ENCODE measurements around the gene SDHC. TPM values are rescaled to one million over a fixed set of nuclear protein-coding genes. Genes with fewer than 3 reads are reported as not detected.

Gene SDHC
- total and polyA plus RNA-seq, 2 of the 13 experiments (the other 11 are each of a cell fraction or from before 2014, with no cell fraction given) = 27.1 to 229 TPM

GRCh38 chr1:161314201-161314981 lies at the start of gene SDHC (continued):
- TF ChIP-seq TRIM24 (CRISPR knock-in tag; IDR thresholded peaks at IDR 0.05) (no peak), FOXM1 (CRISPR knock-in tag; IDR thresholded peaks at IDR 0.05) (no peak), HMGXB3 (CRISPR knock-in tag; IDR thresholded peaks at IDR 0.05; ENCODE audit: borderline replicate concordance) (peak; percentile 21), RFXAP (CRISPR knock-in tag; IDR thresholded peaks at IDR 0.05; ENCODE audit: borderline replicate concordance) (0 out of 2 replicates have a peak, but pooled peaks have one; percentile 21), ATF1 (CRISPR knock-in tag; IDR thresholded peaks at IDR 0.05) (peak; percentile 85), ZNF780A (CRISPR knock-in tag; IDR thresholded peaks at IDR 0.05) (no peak), SRSF9 (IDR thresholded peaks at IDR 0.05; ENCODE audit: borderline replicate concordance, insufficient read depth, low read depth, low read length, poor library complexity, severe bottlenecking) (no peak), ZNF326 (CRISPR knock-in tag; IDR thresholded peaks at IDR 0.05; ENCODE audit: borderline replicate concordance) (no peak), ZNF160 (CRISPR knock-in tag; IDR thresholded peaks at IDR 0.05) (peak; percentile 60; the same call in 1 of the 2 replicates), GFI1 (CRISPR knock-in tag; IDR thresholded peaks at IDR 0.05; ENCODE audit: borderline replicate concordance) (no peak), PHF5A (CRISPR knock-in tag; IDR thresholded peaks at IDR 0.05; ENCODE audit: low read depth, unreplicated experiment) (peak; percentile 46), ZBTB44 (CRISPR knock-in tag; IDR thresholded peaks at IDR 0.05) (0 out of 2 replicates have a peak, but pooled peaks have one; percentile 26), ZNF543 (CRISPR knock-in tag; IDR thresholded peaks at IDR 0.05) (no peak), ARNT2 (CRISPR knock-in tag; IDR thresholded peaks at IDR 0.05; ENCODE audit: low read depth) (peak; percentile 67; the same call in 1 of the 2 replicates), BATF2 (CRISPR knock-in tag; IDR thresholded peaks at IDR 0.05) (no peak)
- TF ChIP-seq, protein P1, sequence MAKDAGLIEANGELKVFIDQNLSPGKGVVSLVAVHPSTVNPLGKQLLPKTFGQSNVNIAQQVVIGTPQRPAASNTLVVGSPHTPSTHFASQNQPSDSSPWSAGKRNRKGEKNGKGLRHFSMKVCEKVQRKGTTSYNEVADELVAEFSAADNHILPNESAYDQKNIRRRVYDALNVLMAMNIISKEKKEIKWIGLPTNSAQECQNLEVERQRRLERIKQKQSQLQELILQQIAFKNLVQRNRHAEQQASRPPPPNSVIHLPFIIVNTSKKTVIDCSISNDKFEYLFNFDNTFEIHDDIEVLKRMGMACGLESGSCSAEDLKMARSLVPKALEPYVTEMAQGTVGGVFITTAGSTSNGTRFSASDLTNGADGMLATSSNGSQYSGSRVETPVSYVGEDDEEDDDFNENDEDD (CRISPR knock-in tag; IDR thresholded peaks at IDR 0.05; ENCODE audit: borderline replicate concordance) = peak; percentile 53; the same call in 1 of the 2 replicates
- TF ChIP-seq, protein P2, sequence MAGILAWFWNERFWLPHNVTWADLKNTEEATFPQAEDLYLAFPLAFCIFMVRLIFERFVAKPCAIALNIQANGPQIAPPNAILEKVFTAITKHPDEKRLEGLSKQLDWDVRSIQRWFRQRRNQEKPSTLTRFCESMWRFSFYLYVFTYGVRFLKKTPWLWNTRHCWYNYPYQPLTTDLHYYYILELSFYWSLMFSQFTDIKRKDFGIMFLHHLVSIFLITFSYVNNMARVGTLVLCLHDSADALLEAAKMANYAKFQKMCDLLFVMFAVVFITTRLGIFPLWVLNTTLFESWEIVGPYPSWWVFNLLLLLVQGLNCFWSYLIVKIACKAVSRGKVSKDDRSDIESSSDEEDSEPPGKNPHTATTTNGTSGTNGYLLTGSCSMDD (CRISPR knock-in tag; IDR thresholded peaks at IDR 0.05) = no peak
- TF ChIP-seq, protein P3, sequence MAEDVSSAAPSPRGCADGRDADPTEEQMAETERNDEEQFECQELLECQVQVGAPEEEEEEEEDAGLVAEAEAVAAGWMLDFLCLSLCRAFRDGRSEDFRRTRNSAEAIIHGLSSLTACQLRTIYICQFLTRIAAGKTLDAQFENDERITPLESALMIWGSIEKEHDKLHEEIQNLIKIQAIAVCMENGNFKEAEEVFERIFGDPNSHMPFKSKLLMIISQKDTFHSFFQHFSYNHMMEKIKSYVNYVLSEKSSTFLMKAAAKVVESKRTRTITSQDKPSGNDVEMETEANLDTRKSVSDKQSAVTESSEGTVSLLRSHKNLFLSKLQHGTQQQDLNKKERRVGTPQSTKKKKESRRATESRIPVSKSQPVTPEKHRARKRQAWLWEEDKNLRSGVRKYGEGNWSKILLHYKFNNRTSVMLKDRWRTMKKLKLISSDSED (CRISPR knock-in tag; IDR thresholded peaks at IDR 0.05) = no peak
